Measurements from ENCODE around the gene PLD1. TPM values are rescaled to one million over a fixed set of nuclear protein-coding genes. Genes with fewer than 3 reads are reported as not detected.

Gene PLD1
- total RNA-seq, 1 donor from 2014 or later, result 25.4 TPM

DNA sequence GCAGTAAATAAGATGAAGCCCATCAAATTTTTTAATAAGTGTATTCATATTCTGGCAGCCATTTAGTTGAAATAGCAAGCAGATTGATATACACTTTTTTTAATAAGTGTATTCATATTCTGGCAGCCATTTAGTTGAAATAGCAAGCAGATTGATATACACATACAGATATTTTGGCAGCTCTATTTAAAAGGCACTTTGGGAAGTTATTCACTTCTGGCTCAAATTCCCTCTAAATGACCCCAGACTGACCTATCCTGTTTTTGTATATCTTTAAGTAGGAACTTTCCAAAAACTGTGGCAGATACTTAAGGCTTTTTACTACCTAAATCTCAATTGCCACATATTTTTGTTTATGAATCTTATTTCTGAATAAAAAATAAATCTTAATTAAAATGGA, 122.3 kb downstream of the PLD1 start:
- Histone ChIP-seq H3K4me1 (no peaks in the 10 kb centered on the region), H3K36me3 (no peaks in the 10 kb centered on the region), H3K4me3 (no peak overlapping the region), H3K9me3 (no peaks in the 10 kb centered on the region), H3K27me3 (no peaks in the 10 kb centered on the region), H3K27ac (no peak overlapping the region)
- no peak for ATAC-seq
- TF ChIP-seq, protein P1, sequence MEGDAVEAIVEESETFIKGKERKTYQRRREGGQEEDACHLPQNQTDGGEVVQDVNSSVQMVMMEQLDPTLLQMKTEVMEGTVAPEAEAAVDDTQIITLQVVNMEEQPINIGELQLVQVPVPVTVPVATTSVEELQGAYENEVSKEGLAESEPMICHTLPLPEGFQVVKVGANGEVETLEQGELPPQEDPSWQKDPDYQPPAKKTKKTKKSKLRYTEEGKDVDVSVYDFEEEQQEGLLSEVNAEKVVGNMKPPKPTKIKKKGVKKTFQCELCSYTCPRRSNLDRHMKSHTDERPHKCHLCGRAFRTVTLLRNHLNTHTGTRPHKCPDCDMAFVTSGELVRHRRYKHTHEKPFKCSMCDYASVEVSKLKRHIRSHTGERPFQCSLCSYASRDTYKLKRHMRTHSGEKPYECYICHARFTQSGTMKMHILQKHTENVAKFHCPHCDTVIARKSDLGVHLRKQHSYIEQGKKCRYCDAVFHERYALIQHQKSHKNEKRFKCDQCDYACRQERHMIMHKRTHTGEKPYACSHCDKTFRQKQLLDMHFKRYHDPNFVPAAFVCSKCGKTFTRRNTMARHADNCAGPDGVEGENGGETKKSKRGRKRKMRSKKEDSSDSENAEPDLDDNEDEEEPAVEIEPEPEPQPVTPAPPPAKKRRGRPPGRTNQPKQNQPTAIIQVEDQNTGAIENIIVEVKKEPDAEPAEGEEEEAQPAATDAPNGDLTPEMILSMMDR (IDR thresholded peaks at IDR 0.05), result no peak
- DNase-seq, result no peak
- intact Hi-C loops (cut with DNase I), result no loop called here

DNA sequence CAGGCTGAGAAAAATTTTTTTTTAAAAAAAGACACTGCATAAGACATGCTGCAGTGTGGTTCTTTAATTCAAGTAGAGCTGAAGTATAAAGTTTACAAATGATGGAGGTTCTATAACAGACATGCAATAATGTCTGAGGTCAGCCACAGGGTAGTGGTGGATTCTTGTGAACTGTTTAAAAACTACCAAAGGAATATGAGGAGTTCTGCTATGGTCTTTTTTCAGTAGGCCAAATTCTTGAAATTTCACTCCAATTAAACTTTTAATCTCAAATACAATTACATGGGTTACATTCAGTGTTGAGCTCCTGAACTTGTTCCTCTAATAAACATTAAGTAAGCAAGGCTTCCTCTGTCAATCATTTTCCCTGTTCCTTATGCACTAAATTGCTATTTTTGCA, 122.7 kb downstream of the PLD1 start:
- ATAC-seq (no peak), DNase-seq (no peak)
- TF ChIP-seq, protein P1 (IDR thresholded peaks at IDR 0.05), result no peak
- H3K9me3 ChIP-seq, result no peaks in the 10 kb centered on the region
- no peaks in the 10 kb centered on the region for H3K27me3 ChIP-seq
- H3K27ac ChIP-seq, result no peak overlapping the region
- H3K36me3 ChIP-seq, result no peaks in the 10 kb centered on the region
- no peak overlapping the region for H3K4me3 ChIP-seq
- no peaks in the 10 kb centered on the region for H3K4me1 ChIP-seq
- intact Hi-C loops (cut with DNase I), result no loop called here

DNA sequence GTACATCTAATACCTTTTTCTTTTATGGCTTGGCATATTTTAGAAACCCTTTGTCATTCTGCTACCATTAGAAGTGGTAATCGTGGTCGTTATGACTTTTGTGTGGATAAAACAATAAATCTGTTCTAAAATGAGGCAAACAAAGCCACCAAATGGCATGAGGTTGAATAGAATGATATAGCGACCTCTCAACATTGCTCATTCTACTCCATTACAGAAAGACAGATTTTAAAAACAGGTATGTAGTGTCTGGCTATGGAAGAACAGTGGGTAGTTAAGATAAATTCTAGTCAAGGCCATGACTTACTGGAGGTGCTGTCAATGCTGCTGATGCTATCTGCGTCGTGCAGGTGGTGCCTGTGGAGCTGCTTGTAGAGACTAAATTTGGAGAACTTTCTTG, 123.2 kb downstream of the PLD1 start:
- no peak for ATAC-seq
- intact Hi-C loops (cut with DNase I), result no loop called here
- Histone ChIP-seq H3K36me3 (no peaks in the 10 kb centered on the region), H3K4me3 (no peak overlapping the region), H3K4me1 (no peaks in the 10 kb centered on the region), H3K27me3 (no peaks in the 10 kb centered on the region), H3K27ac (no peak overlapping the region), H3K9me3 (no peaks in the 10 kb centered on the region)
- no peak for DNase-seq
- TF ChIP-seq, protein P1 (IDR thresholded peaks at IDR 0.05), result no peak

DNA sequence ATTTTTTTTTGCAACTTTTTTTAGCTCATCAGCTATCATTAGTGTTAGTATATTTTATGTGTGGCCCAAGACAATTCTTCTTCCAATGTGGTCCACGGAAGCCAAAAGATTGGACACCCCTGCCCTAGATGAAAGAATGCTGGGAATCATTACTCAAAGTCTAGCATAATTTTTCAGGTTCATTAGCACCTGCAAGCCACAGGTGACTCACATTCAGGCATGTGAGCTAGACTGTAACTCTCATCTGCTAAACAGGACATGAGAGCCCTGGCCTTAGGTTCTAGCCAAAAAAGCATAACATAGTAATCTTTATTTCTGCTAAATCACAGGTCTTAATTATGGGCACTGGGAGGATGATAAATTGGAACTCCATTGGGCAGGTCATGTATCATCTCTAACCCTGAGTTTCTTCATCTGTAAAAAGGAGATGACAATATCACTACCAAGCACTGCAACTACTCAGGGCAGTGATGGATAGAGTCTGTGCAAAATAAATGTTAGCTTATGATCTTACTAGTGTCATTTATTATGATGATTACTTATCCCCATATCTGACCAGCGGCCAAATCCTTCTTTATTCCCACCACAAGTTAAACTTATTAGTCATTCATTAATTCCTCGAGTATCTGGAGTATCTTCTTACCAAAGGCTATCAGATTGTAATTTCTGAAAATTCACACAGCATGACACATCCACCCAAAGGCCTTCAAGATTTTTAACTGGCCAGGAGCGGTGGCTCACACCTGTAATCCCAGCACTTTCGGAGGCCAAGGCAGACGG, 125.0 kb downstream of the PLD1 start:
- H3K27me3 ChIP-seq, result no peaks in the 10 kb centered on the region
- H3K9me3 ChIP-seq, result no peaks in the 10 kb centered on the region
- H3K27ac ChIP-seq, result no peak overlapping the region
- intact Hi-C loops (cut with DNase I), result no loop called here
- no peak overlapping the region for H3K4me3 ChIP-seq
- no peaks in the 10 kb centered on the region for H3K4me1 ChIP-seq
- no peaks in the 10 kb centered on the region for H3K36me3 ChIP-seq
- DNase-seq (no peak), ATAC-seq (no peak)
- TF ChIP-seq, protein P1 (IDR thresholded peaks at IDR 0.05), result no peak

DNA sequence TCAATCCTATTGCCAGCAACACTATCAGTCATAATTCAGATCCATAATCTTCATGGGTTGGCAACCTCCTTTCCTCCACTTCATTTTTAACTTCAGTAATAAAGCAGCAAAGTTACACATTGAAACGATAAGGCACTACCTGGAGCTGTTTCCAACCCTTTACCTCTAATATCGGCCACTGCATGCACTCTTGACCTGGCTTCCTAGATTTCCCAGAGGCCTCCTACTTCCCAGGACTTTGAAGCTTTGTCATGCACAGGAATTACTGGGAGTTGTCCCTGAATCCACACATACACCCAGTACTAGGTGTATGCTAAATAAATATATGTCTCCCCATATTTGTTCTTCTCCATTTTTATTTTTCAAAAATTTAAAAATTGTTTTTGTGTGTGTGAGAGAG, 126.1 kb downstream of the PLD1 start:
- no peaks in the 10 kb centered on the region for H3K9me3 ChIP-seq
- no peak overlapping the region for H3K27ac ChIP-seq
- H3K4me1 ChIP-seq, result no peaks in the 10 kb centered on the region
- no peak overlapping the region for H3K4me3 ChIP-seq
- intact Hi-C loops (cut with DNase I), result no loop called here
- TF ChIP-seq, protein P1 (IDR thresholded peaks at IDR 0.05), result no peak
- H3K36me3 ChIP-seq, result no peaks in the 10 kb centered on the region
- H3K27me3 ChIP-seq, result no peaks in the 10 kb centered on the region
- no peak for DNase-seq
- ATAC-seq, result no peak

Data from upper lobe of right lung (tissue), 1 donor.